ENCODE results near the gene DDX56. TPM values are rescaled to one million over a fixed set of nuclear protein-coding genes. Genes with fewer than 3 reads are reported as not detected.
A peak's percentile ranks its signal among the peaks of the same experiment; 100 is the strongest.

The DDX56 gene
- polyA plus RNA-seq, 3 donors = 32.2 to 69.3 (median 33.9) TPM

DNA sequence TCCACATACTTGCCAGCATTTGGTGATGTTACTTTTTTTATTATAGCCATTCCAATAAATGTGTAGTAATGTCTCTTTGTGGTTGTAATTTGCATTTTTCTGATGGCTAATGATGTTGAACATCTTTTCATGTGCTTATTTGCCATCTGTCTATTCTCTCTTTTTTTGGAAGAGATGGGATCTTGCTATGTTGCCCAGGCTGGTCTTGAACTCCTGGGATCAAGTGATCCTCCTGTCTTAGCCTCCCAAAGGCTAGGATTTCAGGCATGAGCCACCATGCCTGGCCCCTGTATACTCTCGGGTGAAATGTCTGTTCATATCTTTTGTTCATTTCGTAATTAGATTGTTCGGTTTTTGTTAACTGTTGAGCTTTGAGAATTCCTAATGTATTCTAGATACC lies 36.1 kb upstream of the DDX56 start:
- Histone ChIP-seq H3K79me2 (ENCODE audit: insufficient read depth, low read length) (peaks cover 80% of the 10 kb centered on the region), H3K4me2 (replicated peaks; ENCODE audit: extremely low read depth, low read length, poor library complexity, severe bottlenecking) (no peak overlapping the region), H3K36me3 (replicated peaks in 1 of 2; ENCODE audit: control insufficient read depth in 1 of 2, insufficient read depth in 2 of 2, low read length in 2 of 2) (no peaks in the 10 kb centered on the region), H3K9me3 (replicated peaks in 1 of 2; ENCODE audit: control insufficient read depth in 1 of 2, insufficient read depth in 1 of 2, low read length in 2 of 2) (no peaks in the 10 kb centered on the region), H2AFZ (ENCODE audit: insufficient read depth, low read depth, low read length, poor library complexity, severe bottlenecking) (no peak overlapping the region), H4K20me1 (ENCODE audit: insufficient read depth, low read length) (no peaks in the 10 kb centered on the region), H3K4me3 (replicated peaks in 1 of 3; ENCODE audit: low read depth in 2 of 3, low read length in 3 of 3) (no peak overlapping the region), H3K9ac (ENCODE audit: insufficient read depth, low read length, poor library complexity, severe bottlenecking) (no peak overlapping the region), H3K27me3 (ENCODE audit: control insufficient read depth in 2 of 2, insufficient read depth in 2 of 2, low read length in 2 of 2) (no peaks in the 10 kb centered on the region), H3K27ac (ENCODE audit: low read depth in 1 of 2, low read length in 2 of 2) (no peak overlapping the region), H3K4me1 (ENCODE audit: control insufficient read depth in 1 of 2, insufficient read depth in 2 of 2, low read length in 2 of 2) (peaks cover 40 to 51% of the 10 kb centered on the region in 2 donors)
- peaks cover 13 to 20% of the 10 kb centered on the region in 2 donors for H3K36me3 Mint-ChIP-seq
- H3K4me3 Mint-ChIP-seq = no peak overlapping the region
- intact Hi-C loops (cut with micrococcal nuclease) = loop anchor here in 1 of 2 donors (5.0 kb wide), 1 partner anchor 32 kb away; no protein-coding TSS in a partner anchor
- peaks cover 53% of the 10 kb centered on the region for H3K4me1 Mint-ChIP-seq
- TF ChIP-seq, protein P1, sequence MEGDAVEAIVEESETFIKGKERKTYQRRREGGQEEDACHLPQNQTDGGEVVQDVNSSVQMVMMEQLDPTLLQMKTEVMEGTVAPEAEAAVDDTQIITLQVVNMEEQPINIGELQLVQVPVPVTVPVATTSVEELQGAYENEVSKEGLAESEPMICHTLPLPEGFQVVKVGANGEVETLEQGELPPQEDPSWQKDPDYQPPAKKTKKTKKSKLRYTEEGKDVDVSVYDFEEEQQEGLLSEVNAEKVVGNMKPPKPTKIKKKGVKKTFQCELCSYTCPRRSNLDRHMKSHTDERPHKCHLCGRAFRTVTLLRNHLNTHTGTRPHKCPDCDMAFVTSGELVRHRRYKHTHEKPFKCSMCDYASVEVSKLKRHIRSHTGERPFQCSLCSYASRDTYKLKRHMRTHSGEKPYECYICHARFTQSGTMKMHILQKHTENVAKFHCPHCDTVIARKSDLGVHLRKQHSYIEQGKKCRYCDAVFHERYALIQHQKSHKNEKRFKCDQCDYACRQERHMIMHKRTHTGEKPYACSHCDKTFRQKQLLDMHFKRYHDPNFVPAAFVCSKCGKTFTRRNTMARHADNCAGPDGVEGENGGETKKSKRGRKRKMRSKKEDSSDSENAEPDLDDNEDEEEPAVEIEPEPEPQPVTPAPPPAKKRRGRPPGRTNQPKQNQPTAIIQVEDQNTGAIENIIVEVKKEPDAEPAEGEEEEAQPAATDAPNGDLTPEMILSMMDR (IDR thresholded peaks at IDR 0.05) = no peak
- WGBS (ENCODE audit: insufficient coverage) = no CpG with 5 or more reads among the region's 3 CpGs
- peak overlapping the region in 6 of 7 donors; percentile 23 to 69 (median 48) for H3K27ac Mint-ChIP-seq
- peaks cover 0 to 2% (median 0%) of the 10 kb centered on the region in 7 donors for H3K9me3 Mint-ChIP-seq
- DNase-seq = no peak
- H3K27me3 Mint-ChIP-seq (ENCODE audit: low read depth in 3 of 3) = peaks cover 0 to 2% (median under 1%) of the 10 kb centered on the region in 3 donors

DNA sequence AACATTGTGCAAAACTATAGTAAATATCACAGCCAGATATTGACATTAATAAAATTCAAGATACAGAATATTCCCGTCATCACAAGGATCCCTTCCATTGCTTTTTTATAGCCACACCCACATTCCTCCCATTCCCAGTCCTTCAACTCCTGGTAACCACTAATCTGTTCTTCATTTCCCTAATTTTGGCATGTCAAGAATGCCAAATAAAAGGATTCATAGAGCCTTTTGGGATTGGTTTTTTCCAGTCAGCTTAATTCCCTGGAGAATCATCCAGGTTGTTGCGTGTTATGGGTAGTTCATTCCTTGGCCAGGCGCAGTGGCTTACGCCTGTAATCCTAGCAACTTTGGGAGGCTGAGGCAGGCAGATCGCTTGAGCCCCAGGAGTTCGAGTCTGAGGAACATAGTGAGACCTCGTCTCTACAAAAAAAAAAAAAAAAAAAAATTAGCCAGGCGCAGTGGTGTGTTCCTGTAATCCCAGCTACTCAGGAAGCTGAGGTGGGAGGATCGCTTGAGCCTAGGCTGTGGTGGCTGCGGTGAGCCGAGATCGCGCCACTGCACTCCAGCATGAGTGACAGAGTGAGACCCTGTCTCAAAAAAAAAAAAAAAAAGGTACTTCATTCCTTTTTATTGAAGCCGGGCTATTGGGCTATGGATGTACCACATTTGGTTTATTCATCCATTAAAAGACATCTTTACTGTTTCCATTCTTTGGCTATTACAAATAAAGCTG lies 35.4 kb upstream of the DDX56 start:
- Mint-ChIP-seq H3K27me3 (ENCODE audit: low read depth in 3 of 3) (peaks cover 2 to 3% (median 3%) of the 10 kb centered on the region in 3 donors), H3K4me3 (no peak overlapping the region), H3K9me3 (peaks cover 0 to 2% (median 0%) of the 10 kb centered on the region in 7 donors), H3K27ac (peak overlapping the region; percentile 13 to 80 (median 62)), H3K36me3 (peaks cover 11 to 18% of the 10 kb centered on the region in 2 donors), H3K4me1 (peaks cover 47% of the 10 kb centered on the region)
- no peaks in the 10 kb centered on the region for H3K27me3 ChIP-seq (ENCODE audit: control insufficient read depth in 2 of 2, insufficient read depth in 2 of 2, low read length in 2 of 2)
- H3K79me2 ChIP-seq (ENCODE audit: insufficient read depth, low read length) = peaks cover 73% of the 10 kb centered on the region
- no peak overlapping the region for H2AFZ ChIP-seq (ENCODE audit: insufficient read depth, low read depth, low read length, poor library complexity, severe bottlenecking)
- H3K9ac ChIP-seq (ENCODE audit: insufficient read depth, low read length, poor library complexity, severe bottlenecking) = no peak overlapping the region
- no peaks in the 10 kb centered on the region for H3K36me3 ChIP-seq (replicated peaks in 1 of 2; ENCODE audit: control insufficient read depth in 1 of 2, insufficient read depth in 2 of 2, low read length in 2 of 2)
- H3K9me3 ChIP-seq (replicated peaks in 1 of 2; ENCODE audit: control insufficient read depth in 1 of 2, insufficient read depth in 1 of 2, low read length in 2 of 2) = no peaks in the 10 kb centered on the region
- H3K4me3 ChIP-seq (replicated peaks in 1 of 3; ENCODE audit: low read depth in 2 of 3, low read length in 3 of 3) = no peak overlapping the region
- intact Hi-C loops (cut with micrococcal nuclease) = loop anchor here in 1 of 2 donors (5.0 kb wide), 1 partner anchor 33 kb away; no protein-coding TSS in a partner anchor
- TF ChIP-seq, protein P1 (IDR thresholded peaks at IDR 0.05) = no peak
- no peak overlapping the region for H3K4me2 ChIP-seq (replicated peaks; ENCODE audit: extremely low read depth, low read length, poor library complexity, severe bottlenecking)
- WGBS (ENCODE audit: insufficient coverage) = 50% methylated on average over 6 of the region's 14 CpGs
- peaks cover 34 to 45% of the 10 kb centered on the region in 2 donors for H3K4me1 ChIP-seq (ENCODE audit: control insufficient read depth in 1 of 2, insufficient read depth in 2 of 2, low read length in 2 of 2)
- H3K27ac ChIP-seq (ENCODE audit: low read depth in 1 of 2, low read length in 2 of 2) = peak overlapping the region in 1 of 2 donors; percentile 20
- H4K20me1 ChIP-seq (ENCODE audit: insufficient read depth, low read length) = no peaks in the 10 kb centered on the region
- DNase-seq = no peak

All from CD14-positive monocyte (primary cell).